Epidermal melanocyte (primary cell): ENCODE measurements around the gene ALDH3B2.

Experiments used
- DNase-seq: peaks from one replicate; pipeline ENCODE4 v3.0.0; 2011; ENCODE audit warnings: low spot score; ENCODE audit not compliant: insufficient read length

ALDH3B2 gene

DNA sequence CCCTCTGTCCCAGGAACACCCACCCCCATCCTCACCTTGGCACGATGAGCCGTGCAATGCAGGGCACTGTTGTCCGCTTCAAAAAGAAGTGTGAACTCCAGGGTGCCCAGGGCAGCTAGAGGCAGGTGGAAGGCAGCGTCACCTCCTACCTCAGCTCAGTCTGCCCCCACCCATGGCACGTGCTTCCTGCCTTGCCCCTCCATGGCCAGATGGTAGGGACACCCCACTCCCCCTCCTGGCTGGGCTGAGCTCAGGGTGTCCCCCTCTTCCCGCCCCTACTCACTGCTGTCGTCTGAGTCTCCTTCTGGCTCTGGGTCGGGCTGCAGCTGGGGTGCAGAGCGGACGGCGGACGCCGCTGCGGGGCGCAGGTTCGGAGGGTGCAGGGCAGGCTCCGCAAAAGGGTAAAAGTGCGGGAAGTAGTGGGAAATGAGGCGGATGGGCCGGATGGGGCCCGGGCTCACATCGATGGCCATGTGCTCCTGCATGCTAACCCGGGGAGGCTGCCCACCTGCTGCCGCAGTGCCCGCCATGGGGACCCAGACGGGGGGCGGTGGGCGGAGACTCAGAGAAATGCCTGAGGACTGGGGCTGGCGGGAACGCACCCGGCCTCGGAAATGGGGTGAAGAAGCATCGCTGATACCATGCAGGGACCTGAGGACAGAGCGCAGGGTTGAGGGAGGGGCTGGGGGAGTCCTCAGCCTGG, 58.5 kb downstream of the ALDH3B2 start:
- no peak for DNase-seq

DNA sequence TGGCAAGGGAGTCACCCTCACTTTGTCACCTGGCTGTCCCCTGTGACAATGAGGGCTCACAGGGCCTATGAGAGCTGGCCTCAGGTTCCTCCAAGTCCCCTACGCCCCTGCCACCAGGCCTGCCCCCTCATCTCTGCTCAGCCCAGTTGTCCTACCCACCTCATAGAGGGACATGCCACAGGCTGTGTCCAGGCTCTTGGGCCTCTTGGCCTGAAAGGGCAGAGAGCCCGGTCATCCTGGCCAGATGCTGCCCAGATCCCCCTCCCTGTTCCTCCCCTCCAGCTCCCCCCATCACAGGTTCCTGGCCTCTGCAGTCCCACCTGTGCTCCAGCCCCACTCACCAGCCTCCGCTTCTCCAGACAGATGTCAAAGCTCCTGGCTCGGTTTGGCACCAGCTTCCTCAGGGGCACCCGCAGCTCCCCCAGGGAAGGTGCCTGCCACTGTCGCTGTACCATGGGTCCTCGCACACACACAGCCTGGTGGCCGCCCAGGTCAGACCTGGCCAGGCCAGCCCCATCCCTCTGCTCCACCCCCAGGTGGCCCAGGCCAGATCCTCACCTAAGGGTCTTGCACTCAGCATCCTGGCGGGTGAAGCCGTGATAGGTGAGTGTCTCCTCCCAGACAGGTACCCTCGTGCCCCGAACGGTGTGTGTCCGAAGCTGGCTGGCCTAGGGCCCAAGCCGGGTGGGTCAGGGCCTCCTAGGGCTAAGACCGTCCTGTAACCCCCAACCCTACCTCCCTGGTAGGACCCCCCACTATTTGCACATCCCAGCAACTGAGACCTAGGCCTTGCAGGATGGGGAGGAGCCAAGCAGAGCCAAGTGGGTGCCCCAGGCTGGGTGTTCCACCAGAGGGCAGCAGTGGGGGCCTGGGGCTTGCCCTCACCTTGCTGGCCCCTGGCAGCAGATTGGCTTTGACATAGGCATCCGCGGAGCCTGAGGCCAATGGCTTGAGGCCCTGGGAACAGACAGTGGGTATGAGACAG, 59.4 kb downstream of the ALDH3B2 start:
- no peak for DNase-seq

DNA sequence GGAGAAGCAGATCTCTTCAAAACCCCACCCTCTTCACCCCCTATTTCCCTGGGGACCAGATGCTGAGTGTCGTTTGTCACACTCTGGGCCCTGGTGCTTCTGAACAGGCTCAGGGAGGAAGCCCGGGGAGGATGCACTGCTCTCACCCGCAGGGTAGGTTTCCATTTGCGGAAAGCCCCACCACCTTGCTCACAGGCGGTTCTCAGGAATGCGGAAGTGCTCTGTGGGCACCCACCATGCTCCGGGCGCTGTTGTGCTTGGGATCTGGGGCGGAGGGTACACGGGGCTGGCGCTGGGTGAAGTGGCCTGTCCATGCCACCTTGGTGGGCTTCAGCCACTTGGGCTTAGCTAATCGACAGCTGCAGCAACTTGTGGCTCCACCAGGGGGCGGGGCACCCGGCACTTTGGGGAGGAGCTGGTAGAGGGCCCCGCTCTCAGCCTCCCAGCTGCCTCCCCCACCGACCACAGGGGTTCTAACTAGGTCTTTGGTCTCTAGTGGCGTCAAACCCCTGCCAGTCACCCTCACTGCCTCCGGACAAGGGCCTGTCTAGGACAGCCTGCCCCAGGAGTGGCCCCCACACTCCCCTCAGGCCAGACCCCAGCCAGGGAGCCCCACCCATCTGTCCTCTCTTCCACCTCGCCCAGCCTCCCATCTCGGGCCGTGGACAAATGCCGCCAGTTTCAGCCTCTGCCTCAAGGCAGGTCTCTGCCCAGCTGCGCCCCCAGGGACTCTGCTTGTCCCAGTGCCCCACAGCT, 60.3 kb downstream of the ALDH3B2 start:
- DNase-seq: no peak

DNA sequence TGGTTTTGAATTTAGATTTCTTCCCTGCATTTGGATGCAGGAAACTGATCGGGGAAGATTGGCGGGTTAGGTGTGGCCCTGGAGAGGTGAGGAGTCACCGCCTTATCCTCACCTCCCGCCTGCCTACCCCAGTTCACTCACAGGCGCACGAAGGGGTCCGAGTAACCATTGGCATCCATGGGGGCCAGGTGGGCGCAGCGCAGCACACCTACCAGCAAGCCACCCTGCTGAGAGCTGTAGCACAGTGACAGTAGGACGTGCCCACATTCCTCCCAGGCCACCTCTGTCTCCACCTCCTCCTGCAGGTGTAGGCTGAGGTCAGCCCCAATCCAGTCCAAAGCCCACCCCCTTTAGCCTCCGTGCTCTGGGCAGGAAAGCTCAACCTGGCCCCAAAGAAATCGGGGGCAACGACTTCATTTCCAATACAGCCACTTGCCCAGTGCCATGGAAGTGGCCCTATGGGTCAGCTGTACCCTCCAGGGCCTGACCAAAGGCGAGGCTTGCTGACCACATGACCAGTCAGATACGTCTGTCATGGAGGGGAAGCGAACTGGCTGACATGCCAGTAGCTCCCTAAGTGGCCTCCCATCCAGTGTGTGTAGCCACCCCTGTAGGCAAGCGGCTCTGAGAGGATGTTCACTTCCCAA, 61.0 kb downstream of the ALDH3B2 start:
- no peak for DNase-seq

DNA sequence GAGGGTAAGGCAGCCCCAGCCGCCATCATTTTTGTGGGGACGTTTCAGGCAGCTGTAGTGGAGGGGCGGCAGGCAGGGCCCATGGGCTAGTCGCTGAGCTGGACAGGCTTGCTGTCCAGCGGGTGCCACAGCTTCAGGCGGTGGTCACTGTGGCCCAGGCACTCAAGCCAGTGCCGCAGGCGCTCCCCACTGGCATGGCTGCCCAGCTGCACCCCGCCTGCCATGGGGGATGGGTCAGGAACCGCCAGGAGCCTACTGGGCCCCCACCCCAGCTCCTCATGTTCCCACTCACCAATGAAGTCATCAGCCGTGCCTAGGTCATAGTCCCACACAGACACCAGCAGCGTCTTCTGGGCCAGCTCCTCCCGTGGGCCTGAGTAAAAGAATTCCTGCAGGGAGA, 61.7 kb downstream of the ALDH3B2 start:
- DNase-seq: no peak
